ENCODE data around the gene ZNF850. TPM values are rescaled to one million over a fixed set of nuclear protein-coding genes. Genes with fewer than 3 reads are reported as not detected.
A peak's percentile ranks its signal among the peaks of the same experiment; 100 is the strongest.

Gene ZNF850
- total and polyA plus RNA-seq, 9 of the 15 experiments (the other 6 are each of a cell fraction or from before 2014, with no cell fraction given): 1.2 to 13.0 (median 5.9) TPM

DNA sequence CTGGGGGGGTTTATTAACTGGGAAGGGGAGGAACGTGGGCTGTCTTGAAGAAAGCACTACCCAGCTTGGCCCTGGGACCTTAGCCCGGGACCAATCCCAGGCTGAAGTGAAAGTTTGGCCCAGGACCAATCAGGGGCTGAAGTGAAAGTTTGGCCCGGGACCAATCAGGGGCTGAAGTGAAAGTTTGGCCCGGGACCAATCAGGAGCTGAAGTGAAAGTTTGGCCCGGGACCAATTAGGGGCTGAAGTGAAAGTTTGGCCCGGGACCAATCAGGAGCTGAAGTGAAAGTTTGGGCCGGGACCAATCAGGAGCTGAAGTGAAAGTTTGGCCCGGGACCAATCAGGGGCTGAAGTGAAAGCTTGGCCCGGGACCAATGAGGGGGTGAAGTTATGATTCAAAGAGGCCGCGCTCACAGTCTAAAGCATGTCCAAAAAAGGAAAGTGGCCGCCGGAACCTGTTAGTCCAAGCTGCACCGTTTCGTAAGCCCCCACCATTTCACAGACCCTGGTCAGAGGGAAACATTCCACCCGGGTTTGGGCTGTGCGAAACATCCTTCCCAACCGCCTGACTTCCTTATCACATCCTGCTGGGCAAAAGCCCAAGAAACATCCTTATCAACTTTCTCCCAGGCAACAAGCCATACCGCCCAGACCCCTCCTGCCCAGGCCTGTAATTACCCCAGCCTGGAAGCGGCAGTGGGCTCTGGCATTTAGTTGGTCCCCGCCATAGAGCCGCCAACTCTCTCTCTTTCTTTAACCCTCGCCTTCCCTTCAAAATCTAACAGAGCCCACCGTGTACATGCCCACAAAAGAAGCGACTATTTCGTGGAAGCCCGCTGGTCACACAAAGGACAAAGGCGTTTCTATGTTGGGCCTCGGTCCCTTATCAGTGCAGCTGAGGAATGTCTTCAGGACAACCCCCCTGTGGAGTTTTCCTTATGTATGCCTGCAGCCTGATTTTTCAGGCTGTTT lies 1.1 kb downstream of the ZNF850 start (continued):
- TF ChIP-seq, protein P1, sequence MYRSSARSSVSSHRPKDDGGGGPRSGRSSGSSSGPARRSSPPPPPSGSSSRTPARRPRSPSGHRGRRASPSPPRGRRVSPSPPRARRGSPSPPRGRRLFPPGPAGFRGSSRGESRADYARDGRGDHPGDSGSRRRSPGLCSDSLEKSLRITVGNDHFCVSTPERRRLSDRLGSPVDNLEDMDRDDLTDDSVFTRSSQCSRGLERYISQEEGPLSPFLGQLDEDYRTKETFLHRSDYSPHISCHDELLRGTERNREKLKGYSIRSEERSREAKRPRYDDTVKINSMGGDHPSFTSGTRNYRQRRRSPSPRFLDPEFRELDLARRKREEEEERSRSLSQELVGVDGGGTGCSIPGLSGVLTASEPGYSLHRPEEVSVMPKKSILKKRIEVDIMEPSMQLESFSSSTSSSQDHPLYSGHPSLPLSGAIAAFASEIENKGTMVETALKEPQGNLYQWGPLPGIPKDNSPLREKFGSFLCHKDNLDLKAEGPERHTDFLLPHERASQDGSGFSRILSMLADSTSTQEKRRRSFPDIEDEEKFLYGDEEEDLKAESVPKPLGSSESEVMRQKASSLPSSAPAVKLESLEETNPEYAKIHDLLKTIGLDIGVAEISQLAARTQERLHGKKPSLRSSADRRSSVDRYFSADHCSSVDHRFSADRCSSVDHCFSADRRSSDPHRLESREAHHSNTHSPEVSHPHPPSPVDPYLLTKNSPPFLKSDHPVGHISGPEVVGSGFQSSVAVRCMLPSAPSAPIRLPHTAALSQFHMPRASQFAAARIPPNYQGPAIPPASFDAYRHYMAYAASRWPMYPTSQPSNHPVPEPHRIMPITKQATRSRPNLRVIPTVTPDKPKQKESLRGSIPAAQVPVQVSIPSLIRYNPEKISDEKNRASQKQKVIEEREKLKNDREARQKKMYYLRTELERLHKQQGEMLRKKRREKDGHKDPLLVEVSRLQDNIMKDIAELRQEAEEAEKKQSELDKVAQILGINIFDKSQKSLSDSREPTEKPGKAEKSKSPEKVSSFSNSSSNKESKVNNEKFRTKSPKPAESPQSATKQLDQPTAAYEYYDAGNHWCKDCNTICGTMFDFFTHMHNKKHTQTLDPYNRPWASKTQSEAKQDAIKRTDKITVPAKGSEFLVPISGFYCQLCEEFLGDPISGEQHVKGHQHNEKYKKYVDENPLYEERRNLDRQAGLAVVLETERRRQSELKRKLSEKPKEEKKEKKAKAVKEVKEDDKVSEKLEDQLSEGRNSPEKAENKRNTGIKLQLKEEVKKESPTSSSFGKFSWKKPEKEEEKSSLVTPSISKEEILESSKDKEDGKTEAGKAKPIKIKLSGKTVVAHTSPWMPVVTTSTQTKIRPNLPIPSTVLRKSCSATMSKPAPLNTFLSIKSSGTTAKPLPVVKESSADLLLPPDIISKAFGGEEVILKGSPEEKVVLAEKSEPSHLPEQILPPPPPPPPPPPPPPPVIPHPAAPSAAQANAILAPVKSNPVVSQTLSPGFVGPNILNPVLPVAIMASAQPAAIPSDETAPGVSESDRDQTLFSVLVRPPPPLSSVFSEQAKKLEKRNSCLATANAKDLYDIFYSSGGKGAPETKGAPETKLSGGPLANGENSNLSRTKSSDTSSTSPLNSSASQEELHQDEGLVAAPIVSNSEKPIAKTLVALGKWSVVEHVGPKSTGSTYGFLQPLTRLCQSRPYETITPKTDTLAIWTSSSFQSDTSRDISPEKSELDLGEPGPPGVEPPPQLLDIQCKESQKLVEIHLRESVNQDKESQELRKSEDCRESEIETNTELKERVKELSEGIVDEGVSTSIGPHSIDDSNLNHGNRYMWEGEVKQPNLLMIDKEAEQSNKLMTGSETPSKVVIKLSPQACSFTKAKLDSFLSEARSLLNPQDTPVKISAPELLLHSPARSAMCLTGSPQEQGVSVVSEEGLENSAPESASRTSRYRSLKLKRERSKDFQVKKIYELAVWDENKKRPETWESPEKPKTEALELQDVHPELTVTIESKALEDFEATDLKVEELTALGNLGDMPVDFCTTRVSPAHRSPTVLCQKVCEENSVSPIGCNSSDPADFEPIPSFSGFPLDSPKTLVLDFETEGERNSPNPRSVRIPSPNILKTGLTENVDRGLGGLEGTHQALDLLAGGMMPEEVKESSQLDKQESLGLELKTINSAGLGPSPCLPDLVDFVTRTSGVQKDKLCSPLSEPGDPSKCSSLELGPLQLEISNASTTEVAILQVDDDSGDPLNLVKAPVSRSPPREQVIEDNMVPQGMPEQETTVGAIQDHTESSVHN (IDR thresholded peaks at IDR 0.05; ENCODE audit: borderline replicate concordance in 1 of 2, low read depth in 1 of 2): no peak
- no peak for TF ChIP-seq MAFK (IDR thresholded peaks at IDR 0.05; ENCODE audit: low read length)
- peak; percentile 93 for TF ChIP-seq NFIC (IDR thresholded peaks at IDR 0.05)
- TF ChIP-seq SRSF3 (IDR thresholded peaks at IDR 0.05; ENCODE audit: insufficient read depth, low read length): no peak
- TF ChIP-seq TCF3 (CRISPR knock-in tag; IDR thresholded peaks at IDR 0.05): peak; percentile 52
- TF ChIP-seq MYBL2 (IDR thresholded peaks at IDR 0.05; ENCODE audit: low read depth): peak; percentile 83
- TF ChIP-seq MYBL2 (CRISPR knock-in tag; IDR thresholded peaks at IDR 0.05; ENCODE audit: borderline replicate concordance): no peak
- TF ChIP-seq, protein P2, sequence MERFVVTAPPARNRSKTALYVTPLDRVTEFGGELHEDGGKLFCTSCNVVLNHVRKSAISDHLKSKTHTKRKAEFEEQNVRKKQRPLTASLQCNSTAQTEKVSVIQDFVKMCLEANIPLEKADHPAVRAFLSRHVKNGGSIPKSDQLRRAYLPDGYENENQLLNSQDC (CRISPR knock-in tag; IDR thresholded peaks at IDR 0.05): no peak
- TF ChIP-seq EWSR1 (IDR thresholded peaks at IDR 0.05; ENCODE audit: borderline replicate concordance, low read depth, partially characterized antibody): no peak
- TF ChIP-seq ZNF444 (CRISPR knock-in tag; IDR thresholded peaks at IDR 0.05): no peak
- TF ChIP-seq CAMTA2 (CRISPR knock-in tag; conservative IDR thresholded peaks at IDR 0.05): no peak
- TF ChIP-seq DIDO1 (tag; IDR thresholded peaks at IDR 0.05; ENCODE audit: low read depth): no peak
- no peak for TF ChIP-seq SREBF1 (IDR thresholded peaks at IDR 0.05; ENCODE audit: borderline replicate concordance, low read depth, low read length)
- TF ChIP-seq NR4A1 (CRISPR knock-in tag; IDR thresholded peaks at IDR 0.05): no peak
- no peak for TF ChIP-seq NR4A1 (tag; IDR thresholded peaks at IDR 0.05)
- no peak; a peak in 1 of 4 replicates for TF ChIP-seq HDAC1 (IDR thresholded peaks at IDR 0.05)
- no peak for TF ChIP-seq ADNP (tag; IDR thresholded peaks at IDR 0.05)
- peak; percentile 46 for TF ChIP-seq FOS (IDR thresholded peaks at IDR 0.05; ENCODE audit: extremely low read depth, insufficient read length)
- TF ChIP-seq NCOA2 (IDR thresholded peaks at IDR 0.05; ENCODE audit: partially characterized antibody in 2 of 2): no peak
- no peak for TF ChIP-seq SETDB1 (IDR thresholded peaks at IDR 0.05; ENCODE audit: low read length)
- no peak for TF ChIP-seq HMG20A (CRISPR knock-in tag; conservative IDR thresholded peaks at IDR 0.05)

Data from K562 (cell line).